ENCODE data around the gene TLR9.

The TLR9 gene

DNA sequence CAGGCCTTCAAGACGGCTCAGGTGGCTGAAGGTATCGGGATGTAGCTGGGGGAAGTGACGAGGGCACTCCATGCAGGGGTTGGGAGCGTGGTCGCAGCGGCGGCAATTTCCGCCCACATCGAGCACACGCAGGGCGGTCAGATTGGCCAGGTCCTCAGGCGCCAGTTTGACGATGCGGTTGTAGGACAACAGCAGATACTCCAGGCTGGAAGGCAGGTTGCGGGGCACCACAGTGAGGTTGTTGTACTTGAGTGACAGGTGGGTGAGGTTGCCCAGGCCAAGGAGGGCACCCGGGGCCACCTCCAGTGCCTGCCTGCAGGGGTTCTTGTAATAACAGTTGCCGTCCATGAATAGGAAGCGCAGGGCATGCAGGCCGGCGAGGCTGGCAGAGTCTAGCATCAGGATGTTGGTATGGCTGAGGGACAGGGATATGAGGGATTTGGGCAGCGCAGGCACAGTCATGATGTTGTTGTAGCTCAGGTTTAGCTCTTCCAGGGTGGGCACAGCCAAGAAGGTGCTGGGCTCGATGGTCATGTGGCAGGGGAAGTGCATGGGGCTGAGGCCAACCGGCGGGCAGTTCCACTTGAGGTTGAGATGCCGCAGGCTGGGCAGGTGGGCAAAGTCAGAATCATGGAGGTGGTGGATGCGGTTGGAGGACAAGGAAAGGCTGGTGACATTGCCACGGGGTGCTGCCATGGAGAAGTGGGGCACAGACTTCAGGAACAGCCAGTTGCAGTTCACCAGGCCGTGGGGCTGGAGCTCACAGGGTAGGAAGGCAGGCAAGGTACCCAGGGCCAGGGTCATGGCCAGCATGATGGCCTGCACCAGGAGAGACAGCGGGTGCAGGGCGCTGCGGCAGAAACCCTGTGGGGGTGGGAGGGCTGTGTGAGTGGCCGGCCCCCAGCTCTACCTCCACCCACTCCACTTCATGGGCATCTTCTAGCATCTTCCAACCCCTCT, 1.7 kb downstream of the TLR9 start:
- Histone ChIP-seq H3K4me1 (ENCODE audit: insufficient read depth, poor library complexity, severe bottlenecking) (no peaks in the 10 kb centered on the region), H3K27ac (ENCODE audit: poor library complexity, severe bottlenecking) (no peak overlapping the region), H3K9me3 (ENCODE audit: severe bottlenecking) (no peaks in the 10 kb centered on the region), H3K4me3 (ENCODE audit: severe bottlenecking) (no peak overlapping the region), H3K36me3 (ENCODE audit: low read depth) (no peaks in the 10 kb centered on the region), H3K27me3 (ENCODE audit: insufficient read depth, poor library complexity, severe bottlenecking) (no peaks in the 10 kb centered on the region)
- TF ChIP-seq, protein P1, sequence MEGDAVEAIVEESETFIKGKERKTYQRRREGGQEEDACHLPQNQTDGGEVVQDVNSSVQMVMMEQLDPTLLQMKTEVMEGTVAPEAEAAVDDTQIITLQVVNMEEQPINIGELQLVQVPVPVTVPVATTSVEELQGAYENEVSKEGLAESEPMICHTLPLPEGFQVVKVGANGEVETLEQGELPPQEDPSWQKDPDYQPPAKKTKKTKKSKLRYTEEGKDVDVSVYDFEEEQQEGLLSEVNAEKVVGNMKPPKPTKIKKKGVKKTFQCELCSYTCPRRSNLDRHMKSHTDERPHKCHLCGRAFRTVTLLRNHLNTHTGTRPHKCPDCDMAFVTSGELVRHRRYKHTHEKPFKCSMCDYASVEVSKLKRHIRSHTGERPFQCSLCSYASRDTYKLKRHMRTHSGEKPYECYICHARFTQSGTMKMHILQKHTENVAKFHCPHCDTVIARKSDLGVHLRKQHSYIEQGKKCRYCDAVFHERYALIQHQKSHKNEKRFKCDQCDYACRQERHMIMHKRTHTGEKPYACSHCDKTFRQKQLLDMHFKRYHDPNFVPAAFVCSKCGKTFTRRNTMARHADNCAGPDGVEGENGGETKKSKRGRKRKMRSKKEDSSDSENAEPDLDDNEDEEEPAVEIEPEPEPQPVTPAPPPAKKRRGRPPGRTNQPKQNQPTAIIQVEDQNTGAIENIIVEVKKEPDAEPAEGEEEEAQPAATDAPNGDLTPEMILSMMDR (IDR thresholded peaks at IDR 0.05; ENCODE audit: poor library complexity, severe bottlenecking) = no peak
- ATAC-seq (ENCODE audit: low read depth) (no peak), DNase-seq (ENCODE audit: low spot score) (peak; percentile 43)

DNA sequence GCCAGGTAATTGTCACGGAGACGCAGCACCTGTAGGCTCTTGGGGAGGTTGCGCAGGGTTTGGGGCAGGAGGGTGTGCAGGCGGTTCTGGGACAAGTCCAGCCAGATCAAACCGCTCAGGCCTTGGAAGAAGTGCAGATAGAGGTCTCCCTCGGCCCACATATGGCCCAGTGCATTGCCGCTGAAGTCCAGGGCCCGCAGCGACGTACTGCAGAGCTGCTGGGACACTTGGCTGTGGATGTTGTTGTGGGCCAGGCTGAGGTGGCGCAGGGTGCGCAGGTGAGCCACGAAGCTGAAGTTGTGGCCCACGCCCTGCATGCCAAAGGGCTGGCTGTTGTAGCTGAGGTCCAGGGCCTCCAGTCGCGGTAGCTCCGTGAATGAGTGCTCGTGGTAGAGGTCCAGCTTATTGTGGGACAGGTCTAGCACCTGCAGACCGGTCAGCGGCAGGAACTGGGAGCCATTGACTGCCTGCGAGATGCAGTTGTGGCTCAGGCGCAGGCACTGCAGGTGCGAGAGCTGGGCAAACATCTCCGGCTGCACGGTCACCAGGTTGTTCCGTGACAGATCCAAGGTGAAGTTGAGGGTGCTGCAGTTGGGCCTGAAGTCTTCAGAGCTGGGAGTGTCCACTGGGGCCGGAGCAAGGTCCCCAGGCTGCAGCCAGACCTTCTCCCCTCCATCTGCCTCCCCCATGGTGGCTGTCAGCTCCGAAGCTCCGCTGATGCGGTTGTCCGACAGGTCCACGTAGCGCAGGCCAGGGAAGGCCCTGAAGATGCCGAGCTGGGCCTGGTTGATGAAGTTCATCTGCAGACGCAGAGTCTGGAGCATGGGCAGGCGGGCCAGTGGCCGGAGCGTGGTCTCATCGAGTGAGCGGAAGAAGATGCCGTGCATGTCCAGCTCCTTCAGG, 2.9 kb downstream of the TLR9 start:
- H3K4me1 ChIP-seq (ENCODE audit: insufficient read depth, poor library complexity, severe bottlenecking) = peaks cover 8% of the 10 kb centered on the region
- H3K4me3 ChIP-seq (ENCODE audit: severe bottlenecking) = no peak overlapping the region
- TF ChIP-seq, protein P1 (IDR thresholded peaks at IDR 0.05; ENCODE audit: poor library complexity, severe bottlenecking) = no peak
- H3K36me3 ChIP-seq (ENCODE audit: low read depth) = no peaks in the 10 kb centered on the region
- H3K27ac ChIP-seq (ENCODE audit: poor library complexity, severe bottlenecking) = no peak overlapping the region
- peak; percentile 68 for DNase-seq (ENCODE audit: low spot score)
- H3K9me3 ChIP-seq (ENCODE audit: severe bottlenecking) = no peaks in the 10 kb centered on the region
- no peak for ATAC-seq (ENCODE audit: low read depth)
- no peaks in the 10 kb centered on the region for H3K27me3 ChIP-seq (ENCODE audit: insufficient read depth, poor library complexity, severe bottlenecking)

DNA sequence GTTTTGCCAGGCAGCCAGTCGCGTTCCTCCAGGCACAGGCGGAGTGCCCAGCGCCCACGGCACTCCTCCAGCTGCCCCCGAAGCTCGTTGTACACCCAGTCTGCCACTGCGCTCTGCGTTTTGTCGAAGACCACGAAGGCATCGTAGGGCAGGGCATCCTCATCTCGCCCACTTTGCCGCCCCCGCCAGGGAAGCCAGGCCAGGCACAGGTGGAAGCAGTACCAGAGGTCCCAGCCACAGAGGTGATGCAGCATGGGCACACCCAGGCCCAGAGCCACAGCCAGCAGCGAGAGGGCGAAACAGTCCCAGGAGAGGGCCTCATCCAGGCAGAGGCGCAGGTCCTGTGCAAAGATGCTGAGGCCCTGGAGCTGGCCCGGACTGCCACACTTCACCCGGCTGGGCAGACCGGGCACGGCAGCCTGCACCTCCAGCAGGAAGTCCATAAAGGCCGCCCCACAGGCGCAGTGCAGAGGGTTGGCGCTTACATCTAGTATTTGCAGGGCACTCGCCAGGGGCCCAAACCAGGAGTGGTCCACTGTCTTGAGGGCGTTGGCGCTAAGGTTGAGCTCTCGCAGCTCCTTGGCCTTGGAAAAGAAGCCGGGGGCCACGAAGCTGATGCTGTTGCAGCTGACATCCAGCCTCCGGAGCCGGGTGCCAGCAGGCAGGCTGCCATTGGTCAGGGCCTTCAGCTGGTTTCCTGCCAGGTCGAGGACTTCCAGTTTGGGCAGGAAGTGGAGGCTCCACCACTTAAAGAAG, 3.7 kb downstream of the TLR9 start:
- ATAC-seq (ENCODE audit: low read depth) (no peak), DNase-seq (ENCODE audit: low spot score) (peak; percentile 61)
- Histone ChIP-seq H3K36me3 (ENCODE audit: low read depth) (no peaks in the 10 kb centered on the region), H3K4me1 (ENCODE audit: insufficient read depth, poor library complexity, severe bottlenecking) (peaks cover 15% of the 10 kb centered on the region), H3K27me3 (ENCODE audit: insufficient read depth, poor library complexity, severe bottlenecking) (no peaks in the 10 kb centered on the region), H3K9me3 (ENCODE audit: severe bottlenecking) (no peaks in the 10 kb centered on the region), H3K27ac (ENCODE audit: poor library complexity, severe bottlenecking) (no peak overlapping the region), H3K4me3 (ENCODE audit: severe bottlenecking) (no peak overlapping the region)
- TF ChIP-seq, protein P1 (IDR thresholded peaks at IDR 0.05; ENCODE audit: poor library complexity, severe bottlenecking) = no peak

DNA sequence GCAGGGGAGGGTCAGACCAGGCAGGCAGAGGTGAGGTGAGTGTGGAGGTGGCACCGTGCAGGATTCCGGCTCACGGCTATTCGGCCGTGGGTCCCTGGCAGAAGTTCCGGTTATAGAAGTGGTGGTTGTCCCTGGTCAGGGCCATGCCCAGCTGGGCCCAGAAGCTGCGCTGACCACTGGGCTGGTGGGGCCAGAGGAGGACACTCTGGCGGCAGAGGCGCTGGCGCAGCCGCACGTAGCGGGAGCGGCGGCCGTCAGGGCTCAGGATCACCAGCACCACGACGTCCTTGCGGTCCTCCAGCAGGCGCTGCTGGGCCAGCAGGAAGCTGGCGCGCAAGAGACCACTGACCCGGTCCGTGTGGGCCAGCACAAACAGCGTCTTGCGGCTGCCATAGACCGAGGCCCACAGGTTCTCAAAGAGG, 4.3 kb downstream of the TLR9 start:
- TF ChIP-seq, protein P1 (IDR thresholded peaks at IDR 0.05; ENCODE audit: poor library complexity, severe bottlenecking) = no peak
- DNase-seq (ENCODE audit: low spot score) (no peak), ATAC-seq (ENCODE audit: low read depth) (no peak)
- H3K4me1 ChIP-seq (ENCODE audit: insufficient read depth, poor library complexity, severe bottlenecking) = peaks cover 18% of the 10 kb centered on the region
- H3K27ac ChIP-seq (ENCODE audit: poor library complexity, severe bottlenecking) = no peak overlapping the region
- no peaks in the 10 kb centered on the region for H3K36me3 ChIP-seq (ENCODE audit: low read depth)
- H3K4me3 ChIP-seq (ENCODE audit: severe bottlenecking) = no peak overlapping the region
- no peaks in the 10 kb centered on the region for H3K27me3 ChIP-seq (ENCODE audit: insufficient read depth, poor library complexity, severe bottlenecking)
- no peaks in the 10 kb centered on the region for H3K9me3 ChIP-seq (ENCODE audit: severe bottlenecking)
